OCI-M2 (cell line): ENCODE data around the gene MRTO4.
"Not testable (repeated sequence)": the region's sequence is repeated elsewhere in the genome, so short reads cannot be mapped to it uniquely, and the experiment has no call there.

Experiments used
- DNase-seq: peaks from one replicate; lab custom pipeline; 2025; ENCODE audit not compliant: unreplicated experiment; lab: John Stamatoyannopoulos, UW

MRTO4 gene

DNA sequence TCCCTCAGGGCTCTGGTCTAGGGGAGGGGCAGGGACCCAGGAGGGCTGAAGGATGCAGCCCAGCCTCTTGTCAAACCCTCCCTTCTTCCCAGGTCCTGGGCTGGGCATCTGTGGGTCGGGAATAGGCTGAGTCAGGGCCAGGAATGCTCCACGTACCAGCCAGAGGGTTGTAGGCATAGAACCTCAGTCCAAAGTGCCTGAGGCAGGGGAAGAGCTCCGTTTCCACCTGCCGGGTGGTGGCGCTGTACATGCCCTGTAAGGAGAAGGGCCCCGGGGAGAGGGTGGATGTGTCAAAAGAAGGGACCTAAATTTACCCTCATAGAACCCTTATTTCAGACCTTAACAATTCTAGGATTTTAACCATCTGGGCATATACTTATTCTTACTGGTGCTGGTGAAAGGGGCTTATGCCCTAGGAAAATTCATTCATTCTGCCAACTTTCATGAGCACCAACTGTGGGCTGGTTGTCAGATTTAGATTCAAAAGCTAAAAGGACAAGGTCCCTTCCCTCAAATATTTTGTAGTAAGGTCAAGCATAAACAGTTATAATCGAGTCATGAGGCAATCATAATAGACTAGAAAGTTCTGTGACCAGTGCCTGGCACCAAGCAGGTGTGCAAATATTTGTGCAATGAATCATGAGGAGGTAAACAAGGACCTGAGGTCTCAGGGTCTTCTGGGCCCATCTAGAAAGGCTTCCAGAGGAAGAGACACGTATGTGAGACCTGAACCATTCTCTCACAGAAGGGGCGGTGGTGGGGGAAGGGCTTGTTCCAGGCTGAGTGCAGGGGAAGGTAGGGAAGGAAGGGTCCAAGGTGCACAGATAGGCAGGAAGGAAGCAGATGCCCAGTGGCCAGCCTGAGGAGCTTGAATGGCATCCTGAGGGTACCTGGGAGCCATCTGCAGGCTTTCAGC lies 18.1 kb downstream of the MRTO4 start:
- DNase-seq: not testable (repeated sequence)

DNA sequence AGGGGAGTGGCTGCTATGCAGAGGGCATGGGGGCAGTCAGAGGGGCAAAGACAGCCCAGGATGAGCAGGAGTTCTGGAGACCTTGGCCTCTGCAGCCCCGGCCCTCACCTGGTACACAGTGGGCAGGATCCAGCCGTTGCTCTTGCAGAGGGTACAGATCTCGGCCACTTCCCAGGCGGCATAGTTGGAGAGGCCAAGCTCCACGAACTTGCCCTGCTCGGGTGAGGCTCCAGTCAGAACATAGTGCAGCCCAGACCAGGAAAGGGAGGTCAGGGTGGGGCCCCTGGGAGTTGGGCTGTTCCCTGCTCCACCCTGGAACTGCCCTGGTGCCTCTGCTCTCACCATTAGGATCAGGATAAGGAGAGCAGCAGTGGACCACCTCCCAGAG lies 18.7 kb downstream of the MRTO4 start:
- DNase-seq: not testable (repeated sequence)

DNA sequence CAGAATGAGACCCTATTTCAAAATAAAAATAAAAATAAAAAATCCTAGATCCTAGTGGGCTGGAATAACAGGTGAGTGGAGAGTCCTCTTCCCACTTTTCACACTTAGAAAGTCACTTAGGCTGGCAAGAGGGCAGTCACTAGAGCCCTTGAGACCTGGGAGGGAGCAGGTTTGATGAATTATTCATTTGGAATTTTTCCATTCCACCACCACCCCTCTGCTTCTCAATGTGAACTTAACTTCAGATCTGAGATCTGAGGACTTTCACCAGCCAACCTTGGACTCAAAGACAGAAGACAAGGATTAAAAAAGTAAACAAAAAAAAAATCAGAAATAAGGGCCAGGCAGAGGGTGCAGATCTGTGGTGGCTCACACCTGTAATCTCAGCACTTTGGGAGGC lies 20.5 kb downstream of the MRTO4 start:
- DNase-seq: no peak

DNA sequence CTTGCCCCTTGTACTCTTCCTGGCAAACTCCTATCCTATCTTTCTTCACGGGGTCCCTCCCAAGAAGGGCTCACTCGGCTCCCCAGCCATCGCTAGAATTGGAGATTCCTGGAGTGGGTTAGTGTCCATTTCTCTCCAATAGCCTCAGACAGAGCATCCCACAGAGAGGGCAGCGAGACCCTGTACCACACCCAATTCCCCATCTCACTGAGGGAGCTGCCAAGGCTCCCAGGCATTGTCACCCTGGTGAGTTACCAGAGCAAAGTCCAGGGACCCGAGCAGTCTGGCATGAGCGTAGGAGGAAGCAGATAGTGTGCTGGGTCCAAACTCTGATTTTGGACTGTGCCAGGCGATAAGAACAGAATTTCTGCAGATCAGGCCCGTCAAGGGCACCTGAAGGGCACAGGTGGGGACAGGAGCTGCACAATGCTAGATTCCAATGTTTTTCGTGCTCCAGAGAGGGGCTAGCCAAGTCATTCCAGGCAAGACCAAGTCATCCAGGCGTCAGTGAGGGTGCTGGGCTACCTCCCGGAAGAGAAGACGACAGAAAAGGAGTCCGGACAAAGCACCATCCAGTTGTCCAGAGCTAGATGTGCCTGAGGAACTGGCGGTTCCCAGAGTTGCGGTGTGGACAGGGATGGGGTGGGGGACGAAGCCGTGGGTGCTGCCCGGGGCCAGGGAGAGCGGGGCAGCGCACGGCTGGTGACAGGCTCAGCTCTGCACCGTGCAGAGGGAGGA lies 21.7 kb downstream of the MRTO4 start:
- no peak for DNase-seq

DNA sequence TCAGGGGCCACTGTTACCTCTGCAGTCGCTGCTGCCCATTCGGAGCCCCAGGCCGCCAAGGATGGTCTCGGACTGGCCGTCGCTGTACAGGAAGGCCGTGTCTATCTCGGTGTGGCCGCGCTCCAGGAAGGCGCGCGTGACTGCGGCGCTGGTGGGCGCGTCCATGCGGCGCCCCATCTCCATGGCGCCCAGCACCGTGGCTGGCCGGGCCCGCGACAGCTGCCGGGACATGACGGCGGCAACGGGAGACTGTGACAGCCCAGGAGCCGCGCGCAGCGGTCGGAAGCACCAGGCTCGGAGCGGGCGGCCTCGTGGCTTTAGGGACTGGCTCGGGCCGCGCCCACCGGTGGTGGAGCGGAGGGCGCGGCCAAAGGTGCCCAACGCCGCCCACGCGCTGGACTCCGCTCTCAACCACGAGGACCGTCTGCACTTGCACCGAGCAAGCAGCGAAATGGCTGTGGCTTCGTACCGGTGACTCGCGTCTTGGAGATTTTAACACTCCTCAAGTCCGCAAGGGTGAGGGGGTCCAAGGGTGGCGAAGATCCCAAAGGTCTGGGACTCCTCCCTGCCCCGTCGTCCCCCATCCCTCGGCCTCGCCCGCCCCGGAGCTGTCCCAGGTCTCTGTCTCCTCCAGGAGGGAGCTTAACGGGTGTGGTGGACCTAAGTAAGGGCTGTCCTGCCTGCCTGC lies 22.4 kb downstream of the MRTO4 start:
- DNase-seq: not testable (repeated sequence)

DNA sequence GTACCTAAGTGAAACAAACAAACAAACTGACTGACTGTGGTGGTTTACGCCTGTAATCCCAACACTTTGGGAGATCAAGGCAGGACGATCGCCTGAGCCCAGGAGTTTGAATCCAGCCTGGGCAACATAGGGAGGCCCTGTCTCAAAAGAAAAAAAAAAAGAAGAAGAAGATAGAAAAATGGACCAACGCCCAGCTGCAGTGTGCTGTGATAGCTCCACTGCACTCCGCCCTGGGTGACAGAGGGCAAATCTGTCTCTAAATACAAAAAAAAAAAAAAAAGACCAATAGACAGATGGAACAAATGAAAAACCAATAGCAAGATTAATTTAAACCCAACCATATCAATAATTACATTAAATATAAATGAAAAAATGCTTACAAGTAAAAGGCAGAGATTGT lies 23.0 kb downstream of the MRTO4 start:
- no peak for DNase-seq

DNA sequence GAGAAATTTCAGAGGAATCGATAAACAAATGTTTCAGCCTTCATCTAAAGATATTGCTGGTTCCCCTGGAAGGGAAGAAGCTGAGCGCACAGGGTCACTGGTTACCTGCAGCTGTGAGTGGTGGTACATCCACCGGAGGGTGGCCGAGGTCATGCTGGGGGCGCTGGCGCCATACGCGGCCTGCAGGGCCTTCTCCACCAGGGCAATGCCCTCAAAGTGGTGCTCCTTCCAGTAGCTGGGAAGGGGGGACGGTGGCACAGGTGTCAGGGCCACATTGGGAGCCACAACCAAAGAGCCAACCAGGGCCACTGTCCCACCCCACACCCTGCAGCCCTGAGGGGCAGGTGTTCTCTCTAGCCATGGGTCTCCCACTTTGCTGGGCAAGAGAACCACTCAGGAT lies 32.3 kb downstream of the MRTO4 start:
- DNase-seq: no peak

DNA sequence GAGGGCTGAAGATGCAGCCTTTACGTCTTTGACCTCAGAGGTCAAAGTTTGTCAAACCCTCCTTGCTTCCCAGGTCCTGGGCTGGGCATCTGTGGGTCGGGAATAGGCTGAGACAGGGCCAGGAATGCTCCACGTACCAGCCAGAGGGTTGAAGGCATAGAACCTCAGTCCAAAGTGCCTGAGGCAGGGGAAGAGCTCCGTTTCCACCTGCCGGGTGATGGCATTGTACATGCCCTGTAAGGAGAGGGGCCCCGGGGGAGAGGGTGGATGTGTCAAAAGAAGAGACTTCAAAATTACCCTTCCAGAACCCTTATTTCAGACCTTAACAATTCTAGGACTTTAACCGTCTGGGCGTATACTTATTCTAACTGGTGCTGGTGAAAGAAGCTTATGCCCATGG lies 33.3 kb downstream of the MRTO4 start:
- no peak for DNase-seq

DNA sequence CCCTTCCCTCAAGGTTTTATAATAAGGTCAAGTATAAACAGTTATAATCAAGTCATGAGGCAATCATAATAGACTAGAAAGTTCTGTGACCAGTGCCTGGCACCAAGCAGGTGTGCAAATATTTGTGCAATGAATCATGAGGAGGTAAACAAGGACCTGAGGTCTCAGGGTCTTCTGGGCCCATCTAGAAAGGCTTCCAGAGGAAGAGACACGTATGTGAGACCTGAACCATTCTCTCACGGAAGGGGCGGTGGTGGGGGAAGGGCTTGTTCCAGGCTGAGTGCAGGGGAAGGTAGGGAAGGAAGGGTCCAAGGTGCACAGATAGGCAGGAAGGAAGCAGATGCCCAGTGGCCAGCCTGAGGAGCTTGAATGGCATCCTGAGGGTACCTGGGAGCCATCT lies 33.8 kb downstream of the MRTO4 start:
- DNase-seq: not testable (repeated sequence)

DNA sequence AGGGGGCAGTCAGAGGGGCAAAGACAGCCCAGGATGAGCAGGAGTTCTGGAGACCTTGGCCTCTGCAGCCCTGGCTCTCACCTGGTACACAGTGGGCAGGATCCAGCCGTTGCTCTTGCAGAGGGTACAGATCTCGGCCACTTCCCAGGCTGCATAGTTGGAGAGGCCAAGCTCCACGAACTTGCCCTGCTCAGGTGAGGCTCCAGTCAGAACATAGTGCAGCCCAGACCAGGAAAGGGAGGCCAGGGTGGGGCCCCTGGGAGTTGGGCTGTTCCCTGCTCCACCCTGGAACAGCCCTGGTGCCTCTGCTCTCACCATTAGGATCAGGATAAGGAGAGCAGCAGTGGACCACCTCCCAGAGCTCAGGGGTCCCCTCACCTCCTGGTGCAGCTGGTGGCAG lies 34.2 kb downstream of the MRTO4 start:
- DNase-seq: not testable (repeated sequence)

DNA sequence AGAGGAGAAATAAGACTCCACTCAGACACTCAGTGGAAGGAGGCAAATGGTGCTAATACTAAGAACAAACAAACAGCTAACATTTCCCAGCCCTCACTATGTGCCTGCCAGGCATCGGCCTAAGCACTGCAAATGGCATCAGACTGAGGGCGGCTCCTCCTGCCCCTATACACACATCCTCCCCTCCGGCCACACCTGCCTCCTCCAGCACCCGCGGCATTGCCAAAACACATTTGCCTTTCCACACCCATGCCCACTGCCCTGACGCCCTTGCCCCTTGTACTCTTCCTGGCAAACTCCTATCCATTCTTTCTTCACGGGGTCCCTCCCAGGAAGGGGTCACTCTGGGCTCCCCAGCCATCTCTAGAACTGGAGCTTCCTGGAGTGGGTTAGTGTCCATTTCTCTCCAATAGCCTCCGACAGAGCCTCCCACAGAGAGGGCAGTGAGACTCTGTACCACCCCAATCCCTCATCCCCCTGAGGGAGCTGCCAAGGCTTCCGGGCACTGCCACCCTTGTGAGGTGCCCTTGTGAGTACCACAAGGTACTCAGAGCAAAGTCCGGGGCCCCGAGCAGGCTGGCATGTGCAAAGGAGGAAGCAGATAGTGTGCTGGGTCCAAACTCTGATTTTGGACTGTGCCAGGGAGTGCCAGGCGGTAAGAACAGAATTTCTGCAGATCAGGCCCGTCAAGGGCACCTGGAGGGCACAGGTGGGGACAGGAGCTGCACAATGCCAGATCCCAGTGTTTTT lies 36.0 kb downstream of the MRTO4 start:
- no peak for DNase-seq

DNA sequence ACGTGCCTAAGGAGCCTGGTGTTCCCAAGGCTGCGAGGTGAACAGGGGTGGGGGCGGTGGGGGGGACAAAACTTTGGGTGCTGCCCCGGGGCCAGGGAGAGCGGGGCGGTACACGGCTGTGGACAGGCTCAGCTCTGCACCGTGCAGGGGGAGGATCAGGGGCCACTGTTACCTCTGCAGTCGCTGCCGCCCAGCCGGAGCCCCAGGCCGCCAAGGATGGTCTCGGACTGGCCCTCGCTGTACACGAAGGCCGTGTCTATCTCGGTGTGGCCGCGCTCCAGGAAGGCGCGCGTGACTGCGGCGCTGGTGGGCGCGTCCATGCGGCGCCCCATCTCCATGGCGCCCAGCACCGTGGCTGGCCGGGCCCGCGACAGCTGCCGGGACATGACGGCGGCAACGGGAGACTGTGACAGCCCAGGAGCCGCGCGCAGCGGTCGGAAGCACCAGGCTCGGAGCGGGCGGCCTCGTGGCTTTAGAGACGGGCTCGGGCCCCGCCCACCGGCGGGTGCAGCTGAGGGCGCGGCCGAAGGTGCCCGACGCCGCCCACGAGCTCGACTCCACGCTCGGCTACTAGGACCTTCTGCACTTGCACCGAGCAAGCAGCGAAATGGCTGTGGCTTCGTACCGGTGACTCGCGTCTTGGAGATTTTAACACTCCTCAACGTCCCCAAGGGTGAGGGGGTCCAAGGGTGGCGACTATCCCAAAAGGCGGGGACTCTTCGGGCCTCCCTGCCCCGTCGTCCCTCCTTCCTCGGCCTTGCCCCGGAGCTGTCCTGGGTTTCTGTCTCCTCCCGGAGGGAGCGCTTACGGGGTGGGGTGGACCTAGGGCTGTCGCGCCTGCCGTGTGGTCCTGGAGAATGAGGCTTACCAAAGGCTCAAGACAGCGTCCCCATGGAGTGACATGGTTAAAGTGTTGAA lies 37.0 kb downstream of the MRTO4 start, which contains the start of gene AKR7A3:
Gene AKR7A3 (minus strand): TSS at position 447 of the 918 bp plus-strand sequence. CDS start 61 bp downstream, at position 386.
- DNase-seq: not testable (repeated sequence)

DNA sequence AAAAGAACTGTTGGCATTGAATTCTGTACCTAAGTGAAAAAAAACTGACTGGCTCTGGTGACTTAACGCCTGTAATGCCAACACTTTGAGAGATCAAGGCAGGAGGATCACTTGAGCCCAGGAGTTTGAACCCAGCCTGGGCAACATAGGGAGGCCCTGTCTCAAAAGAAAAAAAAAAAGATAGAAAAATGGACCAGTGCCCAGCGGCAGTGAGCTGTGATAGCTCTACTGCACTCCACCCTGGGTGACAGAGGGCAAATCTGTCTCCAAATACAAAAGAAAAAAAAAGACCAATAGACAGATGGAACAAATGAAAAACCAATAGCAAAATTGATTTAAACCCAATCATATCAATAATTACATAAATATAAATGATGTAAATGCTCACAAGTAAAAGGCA lies 37.6 kb downstream of the MRTO4 start:
- no peak for DNase-seq

DNA sequence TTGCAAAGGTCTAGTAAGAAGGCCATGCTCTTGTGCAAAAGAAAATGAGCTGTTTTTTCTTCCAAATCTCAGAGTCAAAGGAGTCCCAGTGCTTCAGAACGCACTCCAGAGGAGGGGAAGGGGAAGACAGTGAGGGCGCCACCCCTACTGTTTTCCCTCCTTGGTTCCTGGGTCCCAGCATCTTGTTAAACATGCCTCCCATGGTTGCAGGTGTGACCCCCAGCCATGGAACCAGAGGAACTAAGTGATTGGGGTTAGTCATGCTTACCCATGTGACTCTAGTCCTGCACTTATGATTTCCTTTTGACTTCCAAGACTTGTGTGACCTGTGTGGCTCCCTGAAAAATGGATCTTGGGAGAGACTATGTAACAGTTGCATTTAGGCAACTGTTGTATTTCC lies 43.0 kb downstream of the MRTO4 start:
- DNase-seq: no peak

DNA sequence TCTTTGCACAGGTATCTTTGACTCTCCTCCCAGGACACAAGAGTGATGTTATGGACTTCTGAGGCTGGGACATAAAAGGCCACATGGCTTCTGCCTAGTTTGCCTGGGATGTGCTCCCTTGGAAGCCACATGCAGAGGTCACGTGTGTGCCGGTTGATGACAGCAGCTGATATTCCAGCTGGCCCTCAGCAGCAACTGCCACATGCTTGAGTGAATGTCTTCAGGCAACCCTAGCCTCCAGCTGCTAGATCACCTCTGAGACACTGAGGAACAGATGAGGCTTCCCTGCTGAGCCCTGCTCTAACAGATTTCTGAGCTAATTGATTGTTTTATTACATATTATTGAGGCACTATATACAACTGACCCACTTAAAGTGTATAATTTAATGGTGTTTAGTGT lies 48.6 kb downstream of the MRTO4 start:
- DNase-seq: no peak

DNA sequence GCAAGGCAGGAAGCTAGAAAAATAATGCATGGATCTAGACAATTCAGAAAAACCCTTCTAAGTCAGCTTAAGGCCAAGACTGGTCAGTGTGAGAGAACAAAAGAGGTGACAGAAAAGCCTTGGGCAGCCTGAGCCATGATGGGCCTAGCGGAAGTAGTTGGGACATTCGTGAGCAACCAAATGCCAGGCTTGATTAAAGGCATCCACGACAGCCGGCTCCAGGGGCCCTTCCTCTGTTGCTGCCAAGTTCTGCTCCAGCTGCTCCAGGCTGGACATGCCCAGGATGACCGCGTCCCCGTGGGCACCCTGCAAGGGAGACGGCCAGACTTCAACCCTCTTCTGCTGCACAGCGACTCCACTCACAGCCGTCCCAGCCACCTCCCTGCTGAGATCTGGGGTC lies 52.5 kb downstream of the MRTO4 start:
- not testable (repeated sequence) for DNase-seq

DNA sequence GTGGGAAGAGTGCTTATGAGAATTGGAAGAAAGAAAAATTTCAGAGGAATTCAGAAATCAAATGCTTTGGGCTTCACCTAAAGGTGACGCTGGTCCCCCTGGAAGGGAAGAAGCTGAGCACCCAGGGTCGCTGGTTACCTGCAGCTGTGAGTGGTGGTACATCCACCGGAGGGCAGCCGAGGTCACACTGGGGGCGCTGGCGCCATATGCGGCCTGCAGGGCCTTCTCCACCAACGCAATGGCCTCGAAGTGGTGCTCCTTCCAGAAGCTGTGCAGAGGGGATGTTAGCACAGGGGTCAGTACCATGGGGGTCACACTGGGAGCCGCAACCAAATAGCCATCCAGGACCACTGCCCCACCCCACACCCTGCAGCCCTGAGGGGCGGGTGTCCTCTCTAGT lies 54.3 kb downstream of the MRTO4 start:
- DNase-seq: no peak

DNA sequence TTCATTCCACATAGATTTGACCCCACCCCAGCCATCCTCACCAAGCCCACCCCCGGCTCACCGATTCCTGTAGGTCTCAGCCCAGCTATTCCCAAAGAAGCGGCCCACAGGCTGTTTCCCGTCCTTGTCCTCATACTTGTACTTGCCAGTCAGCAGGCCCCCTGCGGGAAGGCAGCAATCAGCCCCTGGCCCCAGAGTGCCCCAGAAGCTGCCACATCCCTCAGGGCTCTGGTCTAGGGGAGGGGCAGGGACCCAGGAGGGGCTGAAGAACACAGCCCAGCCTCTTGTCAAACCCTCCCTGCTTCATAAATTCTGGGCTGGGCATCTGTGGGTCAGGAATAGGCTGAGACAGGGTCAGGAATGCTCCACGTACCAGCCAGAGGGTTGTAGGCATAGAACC lies 55.3 kb downstream of the MRTO4 start:
- no peak for DNase-seq

DNA sequence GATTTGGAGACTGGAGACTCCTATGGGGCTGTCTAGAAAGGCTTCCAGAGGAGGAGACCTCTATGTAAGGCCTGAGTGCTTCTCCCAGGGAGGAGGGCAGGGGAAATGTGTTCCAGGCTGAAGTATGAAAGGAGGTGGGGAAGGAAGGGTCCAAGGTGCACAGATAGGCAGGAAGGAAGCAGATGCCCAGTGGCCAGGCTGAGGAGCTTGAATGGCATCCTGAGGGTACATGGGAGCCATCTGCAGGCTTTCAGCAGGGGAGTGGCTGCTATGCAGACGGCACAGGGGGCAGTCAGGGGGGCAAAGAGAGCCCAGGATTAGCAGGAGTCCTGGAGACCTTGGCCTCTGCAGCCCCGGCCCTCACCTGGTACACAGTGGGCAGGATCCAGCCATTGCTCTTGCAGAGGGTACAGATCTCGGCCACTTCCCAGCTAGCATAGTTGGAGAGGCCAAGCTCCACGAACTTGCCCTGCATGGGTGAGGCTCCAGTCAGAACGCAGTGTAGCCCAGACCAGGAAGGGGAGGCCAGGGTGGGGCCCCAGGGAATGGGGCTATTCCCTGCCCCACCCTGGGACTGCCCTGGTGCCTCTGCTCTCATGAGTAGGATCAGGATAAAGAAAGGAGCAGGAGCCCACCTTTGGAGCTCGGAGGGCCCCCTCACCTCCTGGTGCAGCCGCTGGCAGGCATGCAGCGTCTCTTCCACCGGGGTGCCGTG lies 56.3 kb downstream of the MRTO4 start:
- no peak for DNase-seq
